HG02610 (cell line): ENCODE measurements around the gene WDR5.

Experiments
- ATAC-seq: cut with Tn5 transposase; IDR thresholded peaks from one replicate; pipeline ENCODE4 v1.9.1; 2021; ENCODE audit warnings: mild to moderate bottlenecking, moderate library complexity; ENCODE audit not compliant: unreplicated experiment

WDR5 gene

GRCh38 chr9:134157378-134157885 is 21.6 kb downstream of the WDR5 start:
- no peak for ATAC-seq

DNA sequence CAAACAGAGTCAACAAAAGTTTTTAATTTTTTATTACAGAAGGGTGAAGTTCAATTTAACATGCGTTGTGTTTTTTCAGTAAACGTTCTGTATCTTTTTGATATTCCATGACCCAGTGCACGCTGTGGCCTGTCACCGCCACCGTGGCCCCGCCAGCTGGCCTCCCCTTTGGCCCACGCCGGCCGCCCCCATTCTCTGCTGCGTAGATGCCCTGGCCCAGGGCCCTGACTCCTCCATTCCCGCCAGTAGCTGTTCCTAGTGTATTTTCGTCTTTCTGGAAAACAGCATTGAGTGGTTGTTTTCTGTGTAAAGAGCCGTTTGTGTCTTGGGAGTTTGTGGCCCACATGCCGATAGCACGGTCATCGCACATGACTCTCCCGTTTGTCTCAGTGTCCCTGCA is 22.4 kb downstream of the WDR5 start:
- no peak for ATAC-seq

GRCh38 chr9:134158753-134159392 is 23.0 kb downstream of the WDR5 start:
- no peak for ATAC-seq

DNA sequence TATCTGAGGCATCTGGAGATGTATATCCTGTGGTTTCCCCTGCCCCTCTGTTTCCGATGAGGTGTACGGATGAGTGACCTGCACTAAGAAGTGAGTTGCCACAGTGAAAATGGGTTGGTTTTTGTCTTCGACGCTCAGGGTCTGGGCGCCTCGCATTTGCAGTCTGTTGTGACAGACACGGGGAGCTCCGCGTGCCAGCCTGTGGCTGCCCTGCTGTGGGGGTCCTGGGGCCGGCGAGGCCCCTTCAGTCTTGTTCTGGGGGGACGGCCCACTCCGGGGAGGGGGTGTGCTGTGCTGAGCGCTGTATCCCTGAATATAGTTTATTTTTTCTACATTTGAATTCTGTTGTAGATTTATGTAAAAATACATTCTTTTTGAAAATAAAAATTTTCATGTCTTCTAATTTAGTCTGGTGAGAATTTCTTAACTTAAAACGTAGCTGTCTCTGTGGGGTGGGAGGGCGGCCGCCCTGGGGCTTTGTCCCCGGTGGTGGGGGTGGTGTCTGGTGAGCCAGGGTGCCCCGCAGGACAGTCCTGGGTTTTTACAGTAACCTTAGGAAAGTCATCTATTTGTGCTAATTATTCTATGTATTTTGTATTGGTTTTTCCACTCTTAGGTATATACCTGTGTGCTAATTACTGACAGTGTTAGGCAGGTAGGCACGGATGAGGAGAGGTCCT is 23.8 kb downstream of the WDR5 start:
- no peak for ATAC-seq

DNA sequence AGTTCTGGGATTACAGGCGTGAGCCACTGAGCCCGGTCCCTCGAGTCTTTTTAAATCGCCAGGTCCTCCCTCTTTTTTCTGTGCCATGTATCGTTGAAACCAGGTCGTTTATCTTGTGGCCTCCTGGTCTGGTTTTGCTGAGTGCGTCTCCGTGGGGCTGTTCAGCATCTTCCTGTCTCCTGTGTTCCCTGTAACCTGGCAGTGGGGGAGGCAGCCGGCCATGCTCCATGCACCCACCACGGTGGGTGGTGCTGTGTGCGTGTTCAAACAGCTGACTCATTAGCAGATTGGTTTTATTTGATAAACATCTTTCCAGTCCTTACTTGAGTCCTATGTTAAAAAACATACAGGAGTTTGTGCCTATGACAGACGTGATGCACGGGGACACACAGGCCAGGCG is 25.8 kb downstream of the WDR5 start:
- ATAC-seq, result no peak

GRCh38 chr9:134162212-134162775 is 26.4 kb downstream of the WDR5 start:
- ATAC-seq, result no peak

- ATAC-seq, result no peak
These were observed 27.1 kb downstream of the WDR5 start for GRCh38 chr9:134162926-134163370.

GRCh38 chr9:134163371-134164196 is 27.7 kb downstream of the WDR5 start:
- no peak for ATAC-seq

- no peak for ATAC-seq
These were observed 29.0 kb downstream of the WDR5 start for GRCh38 chr9:134164879-134165278.

- ATAC-seq, result no peak
These were observed 29.8 kb downstream of the WDR5 start for GRCh38 chr9:134165357-134166315.

DNA sequence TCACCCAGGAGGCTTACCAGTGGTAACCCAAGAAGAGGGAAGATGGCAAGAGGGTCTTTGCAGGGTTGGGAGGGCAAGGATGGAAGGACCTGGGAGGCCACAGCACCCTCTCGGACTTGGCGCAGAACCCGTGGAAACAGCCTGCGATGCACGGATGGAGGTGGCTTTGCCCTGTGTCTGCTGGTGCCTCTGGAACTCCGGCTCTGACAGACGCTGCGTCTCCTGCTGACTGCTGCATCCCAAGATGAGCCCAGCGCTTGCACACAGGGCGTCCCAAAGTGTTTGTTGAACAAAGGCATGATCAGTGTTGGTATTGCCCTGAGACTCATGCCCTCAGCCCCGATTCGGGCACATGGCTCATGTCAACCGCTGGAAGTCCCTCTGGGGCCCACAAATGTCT is 30.5 kb downstream of the WDR5 start:
- no peak for ATAC-seq

GRCh38 chr9:134167530-134167931 is 31.6 kb downstream of the WDR5 start:
- ATAC-seq, result no peak

DNA sequence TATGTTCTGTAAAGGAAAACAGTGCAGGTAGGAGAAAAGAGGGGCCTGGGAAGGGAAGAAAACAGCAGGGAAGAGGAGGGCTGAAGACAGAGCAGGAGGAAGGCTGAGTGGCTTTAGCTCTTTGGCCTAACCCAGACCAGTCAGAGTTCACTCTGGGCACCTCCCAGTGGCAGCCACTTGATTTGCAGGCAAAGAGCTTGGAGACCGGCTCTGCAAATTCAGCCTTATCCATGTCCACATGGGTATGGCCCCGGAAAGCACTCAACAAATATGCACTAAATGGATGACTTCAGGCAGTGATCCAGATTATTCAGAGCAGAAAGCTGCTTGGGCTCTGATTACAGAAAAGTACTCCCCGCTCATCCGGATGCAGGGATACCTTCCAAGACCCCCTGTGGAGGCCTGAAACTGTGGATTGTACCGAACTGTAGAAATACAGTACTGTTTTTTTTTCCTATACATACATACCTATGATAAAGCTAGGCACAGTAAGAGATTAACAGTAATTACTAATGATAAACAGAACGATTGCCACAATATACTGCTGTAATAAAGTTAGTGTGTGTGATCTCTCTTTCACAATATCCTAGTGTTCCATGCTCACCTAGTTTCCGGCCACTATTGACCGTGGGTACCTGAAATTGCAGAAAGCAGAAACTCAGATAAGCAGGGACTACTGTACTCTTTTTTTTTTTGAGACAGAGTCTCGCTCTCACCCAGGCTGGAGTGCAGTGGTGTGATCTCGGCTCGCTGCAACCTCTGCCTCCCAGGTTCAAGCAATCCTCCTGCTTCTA is 33.1 kb downstream of the WDR5 start:
- ATAC-seq, result no peak

DNA sequence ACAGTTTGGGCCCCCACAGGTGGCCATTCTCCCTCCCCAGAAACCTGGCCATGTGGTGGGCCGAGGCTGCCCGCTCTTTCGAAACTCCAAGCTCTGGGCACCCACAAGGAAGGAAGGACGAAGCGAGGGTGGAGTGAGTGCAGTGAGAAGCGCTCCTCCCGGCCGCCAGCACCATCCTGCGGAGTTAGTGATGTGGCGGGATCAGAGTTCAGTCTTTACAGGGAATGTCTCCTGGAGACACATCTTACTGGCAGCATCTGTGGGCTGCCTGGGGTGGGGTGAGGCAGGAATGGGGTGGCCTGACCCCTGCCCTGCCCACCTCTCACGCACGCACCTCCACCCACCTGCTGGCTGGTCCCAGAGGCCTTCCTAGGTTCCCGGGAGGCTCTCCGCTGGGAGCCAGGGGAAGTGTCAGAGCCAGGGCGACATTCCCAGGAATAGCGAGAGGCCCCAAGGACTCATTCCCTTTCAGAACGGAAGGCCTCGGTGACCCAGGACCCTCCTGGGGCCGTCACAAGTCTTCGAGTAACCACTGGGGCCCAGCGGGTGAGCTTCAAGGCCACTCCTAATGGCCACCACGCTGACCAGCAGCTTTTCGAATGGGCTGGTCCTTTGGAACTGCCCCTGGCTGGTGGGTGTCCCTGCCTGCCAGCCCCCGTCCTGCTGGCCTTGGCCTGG is 34.0 kb downstream of the WDR5 start:
- no peak for ATAC-seq

- no peak for ATAC-seq
These were observed 34.8 kb downstream of the WDR5 start for GRCh38 chr9:134170532-134171315.

GRCh38 chr9:134171316-134172197 is 35.7 kb downstream of the WDR5 start:
- no peak for ATAC-seq
